ENCODE results near the gene PGBD2. TPM values are rescaled to one million over a fixed set of nuclear protein-coding genes. Genes with fewer than 3 reads are reported as not detected.

PGBD2 gene
- total and polyA plus RNA-seq, 8 donors: 1.8 to 12.5 (median 5.2) TPM

DNA sequence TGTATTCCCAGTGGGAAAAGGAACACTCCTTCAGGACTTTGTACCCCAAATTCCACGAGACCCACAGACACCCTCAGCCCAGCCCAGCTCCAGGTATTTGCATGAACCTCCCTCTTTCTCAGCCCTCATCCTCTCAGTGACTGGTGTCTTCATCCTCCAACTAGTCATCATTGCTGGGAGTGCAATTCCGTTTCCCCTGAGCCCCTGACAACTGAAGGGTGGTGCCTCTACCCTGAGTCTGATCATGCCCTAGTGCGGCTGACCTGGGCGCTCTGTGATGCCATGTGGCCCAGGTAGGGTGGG lies 43.4 kb upstream of the PGBD2 start:
- Histone ChIP-seq H3K27me3 (no peaks in the 10 kb centered on the region), H3K36me3 (no peaks in the 10 kb centered on the region), H3K27ac (peak overlapping the region; percentile 81 to 92 (median 87)), H3K9me3 (no peaks in the 10 kb centered on the region), H3K4me1 (peaks cover 19 to 37% (median 30%) of the 10 kb centered on the region in 4 donors), H3K4me3 (peak overlapping the region; percentile 52 to 68 (median 64))
- no peak for TF ChIP-seq POLR2A (IDR thresholded peaks at IDR 0.05)
- TF ChIP-seq, protein P1, sequence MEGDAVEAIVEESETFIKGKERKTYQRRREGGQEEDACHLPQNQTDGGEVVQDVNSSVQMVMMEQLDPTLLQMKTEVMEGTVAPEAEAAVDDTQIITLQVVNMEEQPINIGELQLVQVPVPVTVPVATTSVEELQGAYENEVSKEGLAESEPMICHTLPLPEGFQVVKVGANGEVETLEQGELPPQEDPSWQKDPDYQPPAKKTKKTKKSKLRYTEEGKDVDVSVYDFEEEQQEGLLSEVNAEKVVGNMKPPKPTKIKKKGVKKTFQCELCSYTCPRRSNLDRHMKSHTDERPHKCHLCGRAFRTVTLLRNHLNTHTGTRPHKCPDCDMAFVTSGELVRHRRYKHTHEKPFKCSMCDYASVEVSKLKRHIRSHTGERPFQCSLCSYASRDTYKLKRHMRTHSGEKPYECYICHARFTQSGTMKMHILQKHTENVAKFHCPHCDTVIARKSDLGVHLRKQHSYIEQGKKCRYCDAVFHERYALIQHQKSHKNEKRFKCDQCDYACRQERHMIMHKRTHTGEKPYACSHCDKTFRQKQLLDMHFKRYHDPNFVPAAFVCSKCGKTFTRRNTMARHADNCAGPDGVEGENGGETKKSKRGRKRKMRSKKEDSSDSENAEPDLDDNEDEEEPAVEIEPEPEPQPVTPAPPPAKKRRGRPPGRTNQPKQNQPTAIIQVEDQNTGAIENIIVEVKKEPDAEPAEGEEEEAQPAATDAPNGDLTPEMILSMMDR (IDR thresholded peaks at IDR 0.05): no peak
- no peak for TF ChIP-seq POLR2AphosphoS5 (IDR thresholded peaks at IDR 0.05)
- TF ChIP-seq EP300 (IDR thresholded peaks at IDR 0.05): no peak
- intact Hi-C loops (cut with DNase I; ENCODE audit: low total_unique reads): no loop called here
- 4 to 13% (median 8%) methylated on average over 3 to 4 of the region's 4 CpGs for WGBS, 5 donors
- DNase-seq: no peak

DNA sequence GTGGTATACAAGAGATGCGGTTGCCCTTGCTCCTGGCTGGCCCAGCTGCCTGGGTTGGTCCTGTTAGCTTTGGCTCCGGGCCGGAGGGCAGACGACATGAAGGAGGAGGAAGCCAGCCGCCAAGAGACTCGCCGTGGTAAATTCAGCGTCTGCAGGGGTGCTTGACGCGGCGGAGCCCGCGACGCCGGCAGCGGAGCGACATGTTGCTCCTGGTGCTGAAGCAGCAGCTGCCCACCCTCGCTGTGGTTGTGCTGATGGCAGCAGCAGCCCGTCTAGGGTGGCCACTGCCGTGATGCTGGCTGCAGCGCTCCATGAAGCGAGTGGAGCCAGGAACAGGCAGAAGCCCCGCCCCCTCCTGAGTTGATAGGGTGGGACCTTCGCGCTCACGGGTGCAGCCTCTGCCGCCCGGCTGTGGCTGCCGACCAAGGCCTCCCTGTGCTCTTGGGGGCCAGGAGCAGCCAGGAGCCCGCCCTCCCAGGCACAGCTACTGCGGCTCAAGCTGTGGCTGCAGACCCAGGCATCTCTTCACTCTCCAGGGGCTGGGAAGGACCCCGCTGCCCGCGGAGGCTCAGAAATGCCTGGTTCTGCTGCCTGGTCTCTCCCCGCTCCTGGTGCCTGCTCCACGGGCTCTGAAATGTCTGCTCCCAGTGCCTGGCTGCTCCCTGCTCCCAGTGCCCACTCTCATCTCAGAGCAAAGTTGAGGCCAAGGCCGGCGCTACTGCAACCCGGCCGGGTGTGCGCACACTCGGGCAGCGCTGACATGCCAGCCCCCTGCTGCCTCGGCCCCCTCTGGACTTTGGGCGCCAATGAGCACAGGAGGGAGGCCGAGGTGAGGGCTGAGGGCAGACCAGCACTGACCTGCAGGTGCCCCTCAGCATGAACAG lies 42.8 kb upstream of the PGBD2 start:
- Histone ChIP-seq H3K27me3 (no peaks in the 10 kb centered on the region), H3K4me1 (peaks cover 14 to 31% (median 24%) of the 10 kb centered on the region in 4 donors), H3K27ac (peak overlapping the region; percentile 81 to 92 (median 87)), H3K9me3 (no peaks in the 10 kb centered on the region), H3K36me3 (no peaks in the 10 kb centered on the region), H3K4me3 (peak overlapping the region; percentile 52 to 68 (median 64))
- peak; percentile 91 to 95 for DNase-seq
- WGBS, 5 donors: 8 to 26% (median 10%) methylated on average over 25 to 46 of the region's 46 CpGs
- peak in 1 of 4 donors; percentile 13 for TF ChIP-seq POLR2A (IDR thresholded peaks at IDR 0.05)
- TF ChIP-seq, protein P1 (IDR thresholded peaks at IDR 0.05): no peak
- TF ChIP-seq POLR2AphosphoS5 (IDR thresholded peaks at IDR 0.05): peak; percentile 46 to 70 (median 69)
- intact Hi-C loops (cut with DNase I; ENCODE audit: low total_unique reads): no loop called here

DNA sequence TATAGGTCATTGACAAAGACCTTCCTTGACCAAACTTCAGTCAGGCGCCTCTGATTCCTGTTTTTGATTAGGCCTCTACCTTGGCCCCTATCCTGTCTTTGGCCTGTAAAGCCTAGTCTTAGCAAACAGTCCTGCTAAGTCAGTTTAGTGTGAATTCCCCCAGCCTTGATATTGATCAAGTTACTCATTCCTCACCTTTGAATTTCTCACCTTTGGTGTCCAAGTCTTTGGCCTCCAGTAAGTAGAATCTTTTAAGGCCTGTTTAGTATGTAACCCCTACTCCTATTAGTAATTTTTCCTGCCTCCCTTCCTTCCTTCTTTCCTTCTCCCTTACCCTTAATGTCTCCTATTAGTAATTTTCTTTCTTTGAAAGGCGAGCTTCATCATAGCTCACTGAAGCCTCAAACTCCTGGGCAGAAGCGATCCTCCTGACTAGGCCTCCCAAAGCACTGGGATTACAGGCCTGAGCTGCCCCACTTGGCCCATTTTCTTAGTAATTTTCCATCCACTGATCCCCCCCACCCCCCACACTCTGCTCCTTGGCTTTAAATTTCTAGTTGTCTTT lies 34.1 kb upstream of the PGBD2 start:
- Histone ChIP-seq H3K36me3 (no peaks in the 10 kb centered on the region), H3K27ac (peak overlapping the region in 1 of 5 donors; percentile 97), H3K27me3 (no peaks in the 10 kb centered on the region), H3K4me3 (no peak overlapping the region), H3K9me3 (no peaks in the 10 kb centered on the region), H3K4me1 (peaks cover 0 to 16% (median 5%) of the 10 kb centered on the region in 4 donors)
- intact Hi-C loops (cut with DNase I; ENCODE audit: low total_unique reads): no loop called here
- WGBS, 5 donors: 89 to 99% (median 95%) methylated on average over 3 of the region's 3 CpGs
- no peak for DNase-seq
- TF ChIP-seq EP300 (IDR thresholded peaks at IDR 0.05) (no peak), POLR2A (IDR thresholded peaks at IDR 0.05) (no peak), POLR2AphosphoS5 (IDR thresholded peaks at IDR 0.05) (no peak)
- TF ChIP-seq, protein P1 (IDR thresholded peaks at IDR 0.05): no peak

- Histone ChIP-seq H3K9me3 (no peaks in the 10 kb centered on the region), H3K27me3 (no peaks in the 10 kb centered on the region), H3K27ac (peak overlapping the region; percentile 83 to 97 (median 94)), H3K4me1 (peaks cover 0 to 16% (median 5%) of the 10 kb centered on the region in 4 donors), H3K4me3 (peak overlapping the region; percentile 54 to 65 (median 58)), H3K36me3 (no peaks in the 10 kb centered on the region)
- intact Hi-C loops (cut with DNase I; ENCODE audit: low total_unique reads): no loop called here
- 4 to 8% (median 6%) methylated on average over 31 of the region's 31 CpGs for WGBS, 5 donors
- DNase-seq: peak; percentile 51 to 87
- TF ChIP-seq, protein P1 (IDR thresholded peaks at IDR 0.05): no peak
- TF ChIP-seq EP300 (IDR thresholded peaks at IDR 0.05) (no peak), POLR2AphosphoS5 (IDR thresholded peaks at IDR 0.05) (peak in 1 of 3 donors; percentile 6)
These were observed 33.2 kb upstream of the PGBD2 start for GRCh38 chr1:248872752-248873408.
